Measurements from ENCODE around the gene RPS19.

DNA sequence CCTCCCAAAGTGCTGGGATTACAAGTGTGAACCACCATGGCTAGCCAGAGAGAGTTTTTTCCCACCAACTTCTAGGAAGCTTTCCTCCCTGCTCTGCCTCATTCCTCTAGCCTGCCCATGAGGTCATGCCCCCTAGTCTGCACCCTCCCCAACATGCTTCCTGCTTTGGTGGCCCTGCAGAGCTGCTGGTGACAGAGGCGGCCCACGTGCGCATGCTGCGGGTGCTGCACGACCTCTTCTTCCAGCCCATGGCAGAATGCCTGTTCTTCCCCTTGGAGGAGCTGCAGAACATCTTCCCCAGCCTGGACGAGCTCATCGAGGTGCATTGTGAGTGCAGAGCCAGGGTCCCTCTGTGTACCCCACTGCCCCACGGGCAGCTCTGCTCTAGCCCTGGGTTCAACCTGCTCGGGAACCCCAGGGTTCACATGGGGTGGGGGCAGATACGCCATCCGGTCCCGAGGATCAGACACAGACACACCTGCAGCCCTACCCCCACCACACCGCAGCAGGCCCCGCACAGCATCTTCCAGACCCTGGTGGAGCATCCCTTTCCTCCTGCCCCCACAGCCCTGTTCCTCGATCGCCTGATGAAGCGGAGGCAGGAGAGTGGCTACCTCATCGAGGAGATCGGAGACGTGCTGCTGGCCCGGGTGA, 41.8 kb downstream of the RPS19 start:
- no peak for TF ChIP-seq ZNF274 (IDR thresholded peaks at IDR 0.05; ENCODE audit: low read depth, low read length)
- TF ChIP-seq YY1 (IDR thresholded peaks at IDR 0.05; ENCODE audit: insufficient read depth, insufficient read length): no peak
